HL-60 (cell line): Measurements from ENCODE around the gene CCDC146.

Experiments used
- POLR2AphosphoS5 ChIP-seq: IDR thresholded peaks from 2 replicates; pipeline ENCODE4 v1.6.1; 2012; ENCODE audit warnings: low read depth
- TF ChIP-seq, protein P1 (sequence below): IDR thresholded peaks from one replicate; pipeline ENCODE4 v1.5.1; 2011; ENCODE audit warnings: low read length, control low read depth, inconsistent platforms; ENCODE audit not compliant: insufficient read depth

GRCh38 chr7:77245015-77245755 lies 122.8 kb downstream of the CCDC146 start:
- TF ChIP-seq, protein P1, sequence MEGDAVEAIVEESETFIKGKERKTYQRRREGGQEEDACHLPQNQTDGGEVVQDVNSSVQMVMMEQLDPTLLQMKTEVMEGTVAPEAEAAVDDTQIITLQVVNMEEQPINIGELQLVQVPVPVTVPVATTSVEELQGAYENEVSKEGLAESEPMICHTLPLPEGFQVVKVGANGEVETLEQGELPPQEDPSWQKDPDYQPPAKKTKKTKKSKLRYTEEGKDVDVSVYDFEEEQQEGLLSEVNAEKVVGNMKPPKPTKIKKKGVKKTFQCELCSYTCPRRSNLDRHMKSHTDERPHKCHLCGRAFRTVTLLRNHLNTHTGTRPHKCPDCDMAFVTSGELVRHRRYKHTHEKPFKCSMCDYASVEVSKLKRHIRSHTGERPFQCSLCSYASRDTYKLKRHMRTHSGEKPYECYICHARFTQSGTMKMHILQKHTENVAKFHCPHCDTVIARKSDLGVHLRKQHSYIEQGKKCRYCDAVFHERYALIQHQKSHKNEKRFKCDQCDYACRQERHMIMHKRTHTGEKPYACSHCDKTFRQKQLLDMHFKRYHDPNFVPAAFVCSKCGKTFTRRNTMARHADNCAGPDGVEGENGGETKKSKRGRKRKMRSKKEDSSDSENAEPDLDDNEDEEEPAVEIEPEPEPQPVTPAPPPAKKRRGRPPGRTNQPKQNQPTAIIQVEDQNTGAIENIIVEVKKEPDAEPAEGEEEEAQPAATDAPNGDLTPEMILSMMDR, result no peak
- TF ChIP-seq POLR2AphosphoS5, result no peak
